ENCODE data around the gene THSD7B.

DNA sequence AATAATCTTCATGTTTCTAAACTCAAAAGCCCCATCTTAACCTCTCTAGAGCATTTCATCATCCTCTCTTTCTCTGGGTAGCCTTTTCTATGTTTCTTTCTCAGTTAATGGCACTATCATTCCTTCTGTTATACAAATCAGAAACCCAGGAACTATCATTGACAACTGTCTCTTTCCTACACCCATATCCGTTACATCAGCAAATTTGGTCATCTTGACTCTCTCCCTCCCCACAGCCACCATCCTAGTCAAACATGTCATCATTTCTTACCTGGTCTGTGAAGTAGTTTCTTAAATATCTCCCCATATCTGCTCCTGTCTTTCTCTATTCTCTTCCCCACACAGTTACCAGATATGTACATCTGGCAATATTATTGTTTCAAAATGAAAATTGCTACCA is 62.8 kb downstream of the THSD7B start:
- TF ChIP-seq JUND (IDR thresholded peaks at IDR 0.05; ENCODE audit: low read depth, low read length), result no peak
- no peak for TF ChIP-seq CHD2 (IDR thresholded peaks at IDR 0.05; ENCODE audit: borderline replicate concordance, low read depth, low read length)
- TF ChIP-seq POLR2AphosphoS5 (IDR thresholded peaks at IDR 0.05; ENCODE audit: low read length), result no peak
- TF ChIP-seq POLR2A (IDR thresholded peaks at IDR 0.05; ENCODE audit: low read depth, low read length), result no peak
- no peak for TF ChIP-seq CEBPB (IDR thresholded peaks at IDR 0.05; ENCODE audit: borderline replicate concordance in 1 of 2, low read depth in 2 of 2, low read length in 2 of 2)
- no peak for TF ChIP-seq HCFC1 (IDR thresholded peaks at IDR 0.05; ENCODE audit: low read length)
- no peak for TF ChIP-seq CTCF (IDR thresholded peaks at IDR 0.05 in 2 of 3, conservative IDR thresholded peaks at IDR 0.05 in 1 of 3; ENCODE audit: control insufficient read depth in 2 of 3, extremely low read depth in 1 of 3, insufficient read depth in 1 of 3, low read depth in 3 of 3, low read length in 3 of 3)
- no peak for TF ChIP-seq RCOR1 (conservative IDR thresholded peaks at IDR 0.05; ENCODE audit: low read depth, low read length)
- TF ChIP-seq EP300 (IDR thresholded peaks at IDR 0.05; ENCODE audit: borderline replicate concordance in 1 of 2, control insufficient read depth in 1 of 2, low read depth in 2 of 2, low read length in 2 of 2), result no peak
- no peak for TF ChIP-seq BCL11A (IDR thresholded peaks at IDR 0.05; ENCODE audit: low read depth, low read length)
- TF ChIP-seq JUNB (IDR thresholded peaks at IDR 0.05), result no peak
- TF ChIP-seq NFIC (IDR thresholded peaks at IDR 0.05; ENCODE audit: low read depth, low read length), result no peak
- TF ChIP-seq RAD21 (IDR thresholded peaks at IDR 0.05; ENCODE audit: insufficient read depth, low read depth, low read length), result no peak
- no peak for TF ChIP-seq TARDBP (IDR thresholded peaks at IDR 0.05; ENCODE audit: borderline replicate concordance)
